HepG2 (cell line): Measurements from ENCODE around the gene AKIP1. TPM values are rescaled to one million over a fixed set of nuclear protein-coding genes. Genes with fewer than 3 reads are reported as not detected.
A peak's percentile ranks its signal among the peaks of the same experiment; 100 is the strongest.

Source experiments
- BRD4 ChIP-seq: sonication (generic); formaldehyde crosslinking; IDR thresholded peaks from 2 replicates; pipeline ENCODE4 v1.4.0; 2020; ENCODE audit warnings: missing genetic modification reagents
- DBP ChIP-seq: sonication (generic); formaldehyde crosslinking; IDR thresholded peaks from 2 replicates; pipeline ENCODE4 v1.4.0; 2020; ENCODE audit warnings: missing genetic modification reagents; ENCODE audit errors: not compliant biosample characterization
- HMG20A ChIP-seq: IDR thresholded peaks from 2 replicates; pipeline ENCODE4 v1.6.1; 2016; ENCODE audit warnings: borderline replicate concordance
- HNRNPK ChIP-seq: fragments of 200-400 bp; formaldehyde crosslinking; IDR thresholded peaks from 2 replicates; pipeline ENCODE4 v1.6.1; 2018; ENCODE audit warnings: low read length, low read depth, moderate library complexity, mild to moderate bottlenecking; ENCODE audit not compliant: poor library complexity, severe bottlenecking
- JDP2 ChIP-seq: sonication (generic); formaldehyde crosslinking; IDR thresholded peaks from 2 replicates; pipeline ENCODE4 v1.8.1; 2022; ENCODE audit warnings: missing genetic modification reagents, borderline replicate concordance
- KLF15 ChIP-seq: sonication (generic); formaldehyde crosslinking; IDR thresholded peaks from 2 replicates; pipeline ENCODE4 v1.8.1; 2023; ENCODE audit warnings: borderline replicate concordance, mild to moderate bottlenecking, inconsistent platforms, missing genetic modification reagents, mixed read lengths
- MYNN ChIP-seq: sonication (generic); formaldehyde crosslinking; IDR thresholded peaks from 2 replicates; pipeline ENCODE4 v1.4.0; 2020; ENCODE audit warnings: mild to moderate bottlenecking, low read depth, missing genetic modification reagents
- PAWR ChIP-seq: sonication (generic); formaldehyde crosslinking; IDR thresholded peaks from 2 replicates; pipeline ENCODE4 v1.4.0; 2020; ENCODE audit warnings: missing genetic modification reagents, mild to moderate bottlenecking, borderline replicate concordance
- PCBP1 ChIP-seq: fragments of 200-400 bp; formaldehyde crosslinking; IDR thresholded peaks from 2 replicates; pipeline ENCODE4 v1.6.1; 2017; ENCODE audit warnings: mild to moderate bottlenecking, low read depth, low read length, borderline replicate concordance
- PHF20 ChIP-seq: sonication (generic); formaldehyde crosslinking; IDR thresholded peaks from 2 replicates; pipeline ENCODE4 v1.5.0; 2020; ENCODE audit warnings: mild to moderate bottlenecking, missing genetic modification reagents
- RELA ChIP-seq: sonication (generic); formaldehyde crosslinking; IDR thresholded peaks from 2 replicates; pipeline ENCODE4 v1.4.0; 2020; ENCODE audit warnings: missing genetic modification reagents
- SAFB2 ChIP-seq: sonication (generic); formaldehyde crosslinking; IDR thresholded peaks from 2 replicates; pipeline ENCODE4 v1.5.1; 2020; ENCODE audit warnings: missing genetic modification reagents, low read depth, mild to moderate bottlenecking, borderline replicate concordance
- ZBTB49 ChIP-seq: sonication (generic); formaldehyde crosslinking; IDR thresholded peaks from 2 replicates; pipeline ENCODE4 v1.4.0; 2020; ENCODE audit warnings: missing genetic modification reagents, borderline replicate concordance
- ZMAT5 ChIP-seq: sonication (generic); formaldehyde crosslinking; IDR thresholded peaks from 2 replicates; pipeline ENCODE4 v1.5.0; 2020; ENCODE audit warnings: mild to moderate bottlenecking, low read depth, missing genetic modification reagents, borderline replicate concordance
- ZMYM2 ChIP-seq: sonication (generic); formaldehyde crosslinking; IDR thresholded peaks from 2 replicates; pipeline ENCODE4 v1.8.0; 2022; ENCODE audit warnings: mild to moderate bottlenecking, missing genetic modification reagents
- ZNF180 ChIP-seq: sonication (generic); formaldehyde crosslinking; IDR thresholded peaks from 2 replicates; pipeline ENCODE4 v1.4.0; 2020; ENCODE audit warnings: low read depth, missing genetic modification reagents, borderline replicate concordance
- ZNF20 ChIP-seq: sonication (generic); formaldehyde crosslinking; IDR thresholded peaks from 2 replicates; pipeline ENCODE4 v1.4.0; 2020; ENCODE audit warnings: mild to moderate bottlenecking, moderate library complexity, missing genetic modification reagents
- ZNF33B ChIP-seq: sonication (generic); formaldehyde crosslinking; IDR thresholded peaks from 2 replicates; pipeline ENCODE4 v1.5.1; 2020; ENCODE audit warnings: mild to moderate bottlenecking, missing genetic modification reagents
- ZNF468 ChIP-seq: sonication (generic); formaldehyde crosslinking; IDR thresholded peaks from 2 replicates; pipeline ENCODE4 v1.8.0; 2022; ENCODE audit warnings: mild to moderate bottlenecking, moderate library complexity, missing genetic modification reagents
- ZNF543 ChIP-seq: sonication (generic); formaldehyde crosslinking; IDR thresholded peaks from 2 replicates; pipeline ENCODE4 v1.4.0; 2020; ENCODE audit warnings: mild to moderate bottlenecking, missing genetic modification reagents
- ZNF552 ChIP-seq: sonication (generic); formaldehyde crosslinking; IDR thresholded peaks from 2 replicates; pipeline ENCODE4 v1.9.0; 2022; ENCODE audit warnings: missing genetic modification reagents, mild to moderate bottlenecking, borderline replicate concordance
- ZNF746 ChIP-seq: sonication (generic); formaldehyde crosslinking; IDR thresholded peaks from 2 replicates; pipeline ENCODE4 v1.8.0; 2022; ENCODE audit warnings: mild to moderate bottlenecking, missing genetic modification reagents
- ZNF839 ChIP-seq: sonication (generic); formaldehyde crosslinking; IDR thresholded peaks from 2 replicates; pipeline ENCODE4 v1.4.0; 2020; ENCODE audit warnings: missing genetic modification reagents, mild to moderate bottlenecking, borderline replicate concordance
- polyA plus RNA-seq, 8 experiments: library from polyadenylated mRNA; depleted of rRNA in 3 of 8; stranded (reverse) in 7 of 8; unstranded in 1 of 8; fragments of >200 nt; fragmentation: Illumina TruSeq in 4 of 8; extraction: Trizol in 4 of 8; gene quantifications; 2 replicates each; pipeline versions ENCODE4 v1.2.1 to v1.2.3, GENCODE V29; 2011 to 2016; ENCODE audit warnings: low read depth in 4 of 8, missing spikeins in 1 of 8, mixed read lengths in 1 of 8; ENCODE audit not compliant: insufficient read depth in 1 of 8
- total RNA-seq, 5 experiments: library from RNA; depleted of rRNA; stranded (reverse); fragments of >200 nt; fragmentation: Illumina TruSeq; extraction: Trizol; gene quantifications; 2 replicates each; pipeline ENCODE4 v1.2.3, GENCODE V29; 2016; ENCODE audit warnings: low read depth in 1 of 5

Gene AKIP1
- total and polyA plus RNA-seq, 2 of the 13 experiments (the other 11 are each of a cell fraction or from before 2014, with no cell fraction given) = 10.0 to 20.3 TPM

- no peak for TF ChIP-seq ZMAT5 (CRISPR knock-in tag)
- no peak for TF ChIP-seq ZNF839 (CRISPR knock-in tag)
- no peak for TF ChIP-seq PAWR (CRISPR knock-in tag)
- no peak for TF ChIP-seq ZNF468 (CRISPR knock-in tag)
- no peak for TF ChIP-seq PCBP1
- no peak for TF ChIP-seq KLF15 (CRISPR knock-in tag)
- TF ChIP-seq DBP (CRISPR knock-in tag) = no peak
- TF ChIP-seq PHF20 (CRISPR knock-in tag) = peak; percentile 75
- TF ChIP-seq ZNF543 = no peak
- TF ChIP-seq ZNF746 = peak; percentile 59; the same call in 1 of the 2 replicates
- TF ChIP-seq ZBTB49 (CRISPR knock-in tag) = no peak
- TF ChIP-seq HNRNPK = peak; percentile 83
- TF ChIP-seq ZNF20 = 0 out of 2 replicates have a peak, but pooled peaks have one; percentile 34
- TF ChIP-seq ZNF180 (CRISPR knock-in tag) = no peak
- TF ChIP-seq ZNF552 (CRISPR knock-in tag) = no peak; the same call in 1 of the 2 replicates
- TF ChIP-seq BRD4 (CRISPR knock-in tag) = no peak
- TF ChIP-seq JDP2 (CRISPR knock-in tag) = no peak
- no peak for TF ChIP-seq HMG20A (CRISPR knock-in tag)
- peak; percentile 72; the same call in 1 of the 2 replicates for TF ChIP-seq ZNF33B (CRISPR knock-in tag)
- TF ChIP-seq SAFB2 (CRISPR knock-in tag) = no peak
- no peak for TF ChIP-seq MYNN (CRISPR knock-in tag)
- TF ChIP-seq ZMYM2 (CRISPR knock-in tag) = no peak
- TF ChIP-seq RELA = no peak
Observed at GRCh38 chr11:8911029-8911823, at the start of gene AKIP1 (continued).
